ENCODE data around the gene FAM177A1.

FAM177A1 gene

DNA sequence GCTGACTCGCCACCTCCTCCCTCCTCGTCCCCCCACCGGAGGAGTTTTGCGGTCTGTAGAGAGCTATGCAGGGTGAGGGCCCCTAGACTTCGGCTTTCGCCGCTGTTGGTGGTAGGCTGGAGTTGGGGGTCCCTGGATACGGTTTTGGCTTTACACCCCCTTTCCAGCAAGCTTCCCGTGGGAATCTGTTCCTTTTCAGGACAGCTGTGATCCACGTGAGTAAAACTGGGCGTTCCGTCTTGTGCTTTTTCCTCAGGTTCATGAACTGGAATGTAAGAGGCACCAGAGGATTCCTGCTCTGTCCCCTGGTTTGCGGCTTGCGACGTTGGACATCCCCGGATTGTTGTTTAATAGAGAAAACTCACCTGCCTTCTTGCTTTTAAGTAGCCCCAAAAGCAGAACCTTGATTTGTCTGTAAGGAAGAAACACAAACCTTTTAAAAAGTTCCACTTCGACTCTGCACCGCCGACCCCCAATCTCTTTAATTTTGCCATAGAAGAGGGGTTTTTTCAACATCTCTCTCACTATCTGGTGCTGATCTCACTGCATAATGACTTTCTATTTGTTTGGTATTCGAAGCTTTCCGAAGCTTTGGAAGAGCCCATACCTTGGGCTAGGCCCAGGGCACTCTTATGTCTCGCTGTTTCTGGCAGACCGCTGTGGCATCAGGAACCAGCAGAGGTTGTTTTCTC is 76.8 kb downstream of the FAM177A1 start:
- H3K36me3 ChIP-seq (ENCODE audit: control insufficient read depth in 4 of 4, insufficient read depth in 4 of 4, low read length in 3 of 4) = peaks cover 4 to 10% (median 7%) of the 10 kb centered on the region in 4 experiments
- H3K4me3 ChIP-seq (ENCODE audit: control insufficient read depth in 1 of 7, extremely low read depth in 1 of 7, insufficient read depth in 4 of 7, low read depth in 2 of 7, low read length in 6 of 7) = peak overlapping the region; percentile 50 to 98 (median 92)
- H3K27ac ChIP-seq (ENCODE audit: insufficient read depth in 1 of 2, low read depth in 1 of 2, low read length in 2 of 2, poor library complexity in 1 of 2, severe bottlenecking in 2 of 2) = peak overlapping the region; percentile 99 to 100
- H3K9me3 ChIP-seq (ENCODE audit: control extremely low read depth in 1 of 5, control insufficient read depth in 4 of 5, insufficient read depth in 2 of 5, low read depth in 1 of 5, low read length in 4 of 5) = no peaks in the 10 kb centered on the region
- peak in 2 of 3 donors; percentile 2 to 33 for DNase-seq
- POLR2A ChIA-PET = interaction anchor here (1.2 to 2.1 kb wide), 2 partner anchors 55 to 282 kb away, joined by 3 to 13 read pairs; partner anchors contain the start of gene NFKBIA
- CTCF ChIA-PET = interaction anchor here (0.9 to 2.8 kb wide), 8 partner anchors 13 to 693 kb away, joined by 3 to 12 read pairs (median 4); partner anchors contain the start of gene NFKBIA
- H3K27me3 ChIP-seq (replicated peaks in 2 of 5; ENCODE audit: control insufficient read depth in 4 of 5, insufficient read depth in 5 of 5, low read length in 4 of 5) = no peaks in the 10 kb centered on the region
- WGBS (ENCODE audit: insufficient coverage) = 1% methylated on average over 16 of the region's 23 CpGs
- peaks cover 7 to 29% (median 24%) of the 10 kb centered on the region in 4 experiments for H3K4me1 ChIP-seq (ENCODE audit: control extremely low read depth in 1 of 4, control insufficient read depth in 4 of 4, insufficient read depth in 4 of 4, low read length in 3 of 4)

DNA sequence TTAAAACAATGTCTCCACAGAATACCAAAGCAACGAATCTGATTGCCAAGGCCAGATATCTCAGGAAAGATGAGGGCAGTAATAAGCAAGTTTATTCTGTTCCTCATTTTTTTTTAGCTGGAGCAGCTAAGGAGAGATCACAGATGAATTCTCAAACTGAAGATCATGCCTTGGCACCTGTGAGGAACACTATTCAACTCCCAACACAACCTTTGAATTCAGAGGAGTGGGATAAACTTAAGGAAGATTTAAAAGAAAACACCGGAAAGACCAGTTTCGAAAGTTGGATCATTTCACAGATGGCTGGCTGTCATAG is 77.3 kb downstream of the FAM177A1 start:
- no peaks in the 10 kb centered on the region for H3K27me3 ChIP-seq (replicated peaks in 2 of 5; ENCODE audit: control insufficient read depth in 4 of 5, insufficient read depth in 5 of 5, low read length in 4 of 5)
- H3K4me3 ChIP-seq (ENCODE audit: control insufficient read depth in 1 of 7, extremely low read depth in 1 of 7, insufficient read depth in 4 of 7, low read depth in 2 of 7, low read length in 6 of 7) = peak overlapping the region in 6 of 7 experiments; percentile 84 to 98 (median 94)
- H3K9me3 ChIP-seq (ENCODE audit: control extremely low read depth in 1 of 5, control insufficient read depth in 4 of 5, insufficient read depth in 2 of 5, low read depth in 1 of 5, low read length in 4 of 5) = no peaks in the 10 kb centered on the region
- 40% methylated on average over 2 of the region's 3 CpGs for WGBS (ENCODE audit: insufficient coverage)
- CTCF ChIA-PET = interaction anchor here (0.9 to 2.8 kb wide), 6 partner anchors 10 to 692 kb away, joined by 3 to 12 read pairs (median 5); partner anchors contain the start of gene NFKBIA
- peaks cover 4 to 10% (median 7%) of the 10 kb centered on the region in 4 experiments for H3K36me3 ChIP-seq (ENCODE audit: control insufficient read depth in 4 of 4, insufficient read depth in 4 of 4, low read length in 3 of 4)
- peaks cover 7 to 29% (median 24%) of the 10 kb centered on the region in 4 experiments for H3K4me1 ChIP-seq (ENCODE audit: control extremely low read depth in 1 of 4, control insufficient read depth in 4 of 4, insufficient read depth in 4 of 4, low read length in 3 of 4)
- H3K27ac ChIP-seq (ENCODE audit: insufficient read depth in 1 of 2, low read depth in 1 of 2, low read length in 2 of 2, poor library complexity in 1 of 2, severe bottlenecking in 2 of 2) = peak overlapping the region; percentile 99 to 100
- POLR2A ChIA-PET = no interaction called here
- DNase-seq = no peak

- Histone ChIP-seq H3K27ac (ENCODE audit: insufficient read depth in 1 of 2, low read depth in 1 of 2, low read length in 2 of 2, poor library complexity in 1 of 2, severe bottlenecking in 2 of 2) (no peak overlapping the region), H3K4me3 (ENCODE audit: control insufficient read depth in 1 of 7, extremely low read depth in 1 of 7, insufficient read depth in 4 of 7, low read depth in 2 of 7, low read length in 6 of 7) (peak overlapping the region in 1 of 7 experiments; percentile 84), H3K27me3 (replicated peaks in 2 of 5; ENCODE audit: control insufficient read depth in 4 of 5, insufficient read depth in 5 of 5, low read length in 4 of 5) (no peaks in the 10 kb centered on the region), H3K9me3 (ENCODE audit: control extremely low read depth in 1 of 5, control insufficient read depth in 4 of 5, insufficient read depth in 2 of 5, low read depth in 1 of 5, low read length in 4 of 5) (no peaks in the 10 kb centered on the region), H3K36me3 (ENCODE audit: control insufficient read depth in 4 of 4, insufficient read depth in 4 of 4, low read length in 3 of 4) (peaks cover 4 to 10% (median 7%) of the 10 kb centered on the region in 4 experiments), H3K4me1 (ENCODE audit: control extremely low read depth in 1 of 4, control insufficient read depth in 4 of 4, insufficient read depth in 4 of 4, low read length in 3 of 4) (peaks cover 7 to 29% (median 24%) of the 10 kb centered on the region in 4 experiments)
- WGBS (ENCODE audit: insufficient coverage) = no CpG with 5 or more reads among the region's 1 CpG
- CTCF ChIA-PET = interaction anchor here (0.9 to 2.8 kb wide), 5 partner anchors 11 to 289 kb away, joined by 3 to 12 read pairs (median 5); partner anchors contain the start of gene NFKBIA
- no peak for DNase-seq
- POLR2A ChIA-PET = no interaction called here
These were observed 78.1 kb downstream of the FAM177A1 start for GRCh38 chr14:35124127-35124526.
